HG02981 (cell line): ENCODE data around the gene KCND3.

ENCODE experiments used
- ATAC-seq: cut with Tn5 transposase; IDR thresholded peaks from one replicate; pipeline ENCODE4 v1.9.1; 2021; ENCODE audit warnings: mild to moderate bottlenecking, moderate library complexity; ENCODE audit not compliant: unreplicated experiment

The KCND3 gene

GRCh38 chr1:111988743-111989453 lies 570 bp downstream of the KCND3 start:
- no peak for ATAC-seq

- no peak for ATAC-seq
These were observed 1.1 kb downstream of the KCND3 start for GRCh38 chr1:111988377-111988742.

GRCh38 chr1:111987502-111987901 lies 2.0 kb downstream of the KCND3 start:
- ATAC-seq, result no peak

DNA sequence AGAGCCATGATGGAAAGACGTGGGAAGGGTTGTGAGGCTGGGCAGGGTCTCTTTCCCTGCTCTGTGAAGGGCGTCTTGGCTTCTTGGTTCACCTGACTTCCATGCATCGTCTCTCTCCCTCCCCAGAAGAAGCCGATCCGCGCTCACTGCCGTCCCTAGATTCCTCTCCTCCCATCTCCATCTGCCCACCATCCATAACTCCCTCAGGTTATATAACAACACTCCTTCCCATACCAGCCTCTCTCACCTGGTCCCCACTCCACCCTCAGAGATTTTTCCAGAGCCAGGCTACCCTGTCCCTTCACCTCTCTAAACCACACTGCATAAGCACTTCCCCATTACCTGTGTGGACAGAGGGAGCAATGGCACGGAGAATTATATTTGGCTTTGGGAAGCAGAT lies 6.0 kb downstream of the KCND3 start:
- ATAC-seq, result no peak

DNA sequence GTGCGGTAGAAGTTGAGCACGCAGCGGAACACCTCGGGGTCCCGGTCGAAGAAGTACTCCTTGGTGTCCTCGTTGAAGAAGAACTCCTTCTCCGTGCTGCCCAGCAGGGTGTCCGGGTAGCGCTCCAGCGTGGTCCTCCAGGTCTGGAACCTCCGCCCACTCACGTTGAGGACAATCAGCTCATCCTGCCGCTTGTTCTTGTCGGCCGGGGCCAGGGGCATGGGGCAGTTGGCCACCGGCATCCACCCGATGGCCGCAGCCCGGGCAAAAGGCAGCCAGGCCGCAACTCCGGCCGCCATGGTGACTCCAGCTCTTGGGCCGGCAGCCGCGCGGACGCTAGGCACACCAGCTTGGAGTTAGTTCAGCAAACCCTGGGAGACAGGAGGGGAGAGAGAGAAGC lies 7.0 kb downstream of the KCND3 start:
- ATAC-seq, result no peak

GRCh38 chr1:111981871-111982270 lies 7.6 kb downstream of the KCND3 start:
- ATAC-seq, result no peak

DNA sequence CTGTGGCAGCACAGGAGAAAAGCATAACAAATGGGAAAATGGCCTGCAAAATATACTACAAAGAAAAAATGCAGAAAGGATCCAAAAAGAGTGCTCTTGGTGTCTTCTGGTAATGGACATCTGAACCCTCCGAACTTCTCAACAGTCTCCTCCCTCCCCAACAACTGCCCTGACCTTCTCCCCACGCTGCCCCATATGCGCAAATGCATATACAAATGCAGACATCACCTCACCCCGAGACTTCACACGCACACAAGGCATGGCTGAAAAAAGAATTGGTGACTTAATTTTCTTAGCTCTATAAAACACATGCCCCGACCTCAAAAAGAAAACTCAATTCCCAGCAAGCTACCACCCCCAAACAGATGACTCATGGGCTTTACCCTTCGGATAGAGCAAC lies 8.4 kb downstream of the KCND3 start:
- no peak for ATAC-seq

- ATAC-seq, result no peak
These were observed 8.8 kb downstream of the KCND3 start for GRCh38 chr1:111980686-111981085.

DNA sequence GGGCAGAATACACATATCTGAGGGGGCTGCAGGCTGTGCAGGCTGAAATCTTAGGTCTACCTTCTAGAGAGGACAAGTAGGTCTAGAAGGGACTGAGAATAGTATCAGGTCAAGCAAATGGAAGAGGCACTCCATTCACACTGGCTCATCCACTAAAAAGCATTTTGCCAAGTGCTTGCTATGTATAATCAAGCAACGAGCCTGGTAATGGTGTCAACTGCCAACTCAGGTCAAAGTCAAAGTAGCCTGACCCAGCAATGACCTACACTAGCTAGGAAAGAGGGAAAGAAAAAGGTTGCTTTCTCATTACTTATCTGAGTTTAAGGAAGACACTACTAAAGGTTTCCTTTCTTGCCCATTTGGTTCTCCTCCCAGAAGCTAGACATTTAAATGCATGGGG lies 10.8 kb downstream of the KCND3 start:
- no peak for ATAC-seq

DNA sequence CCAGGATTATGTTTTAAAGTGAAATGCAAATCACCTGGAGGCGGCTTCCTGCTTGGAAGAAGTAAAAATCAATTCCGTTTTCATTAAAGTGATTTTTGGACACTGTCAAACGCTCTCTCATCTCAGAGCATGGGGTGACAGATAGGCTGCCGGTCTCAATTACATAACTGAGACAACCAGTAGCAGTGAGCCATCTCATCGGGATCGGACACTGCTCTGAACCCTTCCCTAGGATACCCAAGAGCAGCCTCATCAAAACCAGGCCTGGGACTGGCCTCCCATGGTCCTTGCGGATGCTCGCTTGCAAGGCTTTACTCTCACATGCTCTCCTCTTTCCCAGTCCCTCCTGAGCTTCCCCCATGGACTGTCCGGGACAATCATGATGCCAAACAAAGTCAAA lies 12.1 kb downstream of the KCND3 start:
- no peak for ATAC-seq

GRCh38 chr1:111976842-111977241 lies 12.6 kb downstream of the KCND3 start:
- ATAC-seq, result no peak

DNA sequence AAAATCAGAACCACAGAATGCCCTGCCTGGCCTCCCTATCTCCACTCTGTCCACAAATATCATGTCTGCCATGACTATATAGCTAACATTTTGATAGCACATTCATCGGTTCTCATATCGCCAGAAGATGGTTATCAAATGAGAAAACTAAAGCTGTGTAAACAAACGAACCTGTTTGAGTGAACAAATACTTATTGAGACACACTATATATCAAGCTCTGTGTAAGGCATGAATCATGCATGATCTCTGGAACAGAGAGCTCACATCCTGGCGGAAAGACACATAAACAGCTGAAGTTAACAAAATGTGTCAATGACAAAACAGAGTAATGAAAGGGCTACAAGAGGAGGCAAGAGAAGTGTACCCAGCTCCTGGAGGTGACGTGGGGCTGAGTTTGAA lies 13.1 kb downstream of the KCND3 start:
- no peak for ATAC-seq

DNA sequence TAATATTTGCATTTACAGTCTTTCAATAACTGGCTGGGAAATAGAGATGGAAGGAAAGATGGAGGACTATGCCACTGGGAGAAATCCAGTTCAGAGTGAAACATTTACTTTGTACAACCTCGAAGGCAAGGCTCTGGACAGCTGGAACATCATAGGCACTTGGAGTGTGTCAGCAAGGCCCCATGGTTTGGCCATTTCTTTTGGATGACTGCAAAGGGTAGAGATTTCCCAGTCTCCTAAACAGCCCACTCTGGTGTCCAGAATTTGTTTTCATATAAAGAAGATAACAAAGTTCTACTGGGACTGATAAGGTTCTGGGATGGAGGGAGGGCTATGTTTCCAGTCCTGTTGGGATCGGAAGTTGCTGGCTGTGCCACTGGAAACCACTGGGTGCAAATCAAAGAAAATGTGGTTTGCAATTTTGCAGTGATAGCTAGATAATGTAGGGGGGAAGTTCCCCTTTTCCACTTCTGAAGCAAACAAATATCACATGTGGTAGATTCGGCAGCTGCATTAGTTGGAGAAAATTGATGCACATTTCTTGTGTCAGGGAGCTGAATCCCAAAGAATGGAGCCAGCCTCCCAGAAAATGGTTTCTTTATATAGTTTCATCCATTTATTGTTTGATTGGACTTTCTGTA lies 16.2 kb downstream of the KCND3 start:
- ATAC-seq, result no peak

DNA sequence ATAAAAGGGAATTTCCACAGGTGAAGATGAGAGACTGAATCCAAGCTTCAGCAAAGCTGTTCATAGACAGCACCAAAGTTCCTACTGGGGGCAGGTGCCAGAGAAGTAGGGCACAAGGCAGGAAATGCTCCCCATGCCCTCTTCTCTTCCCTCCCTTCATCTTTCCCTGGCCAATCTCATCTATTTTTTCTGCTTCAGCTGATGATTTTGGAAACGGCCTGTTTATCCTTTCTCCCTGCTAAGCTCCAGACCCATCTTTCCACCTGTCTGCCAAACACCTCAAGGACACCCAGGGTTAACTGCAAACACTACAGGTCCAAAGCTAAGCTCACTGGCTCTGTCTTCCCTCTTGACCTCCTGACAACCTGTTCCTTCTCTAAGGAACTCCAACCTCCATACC lies 18.1 kb downstream of the KCND3 start:
- no peak for ATAC-seq

DNA sequence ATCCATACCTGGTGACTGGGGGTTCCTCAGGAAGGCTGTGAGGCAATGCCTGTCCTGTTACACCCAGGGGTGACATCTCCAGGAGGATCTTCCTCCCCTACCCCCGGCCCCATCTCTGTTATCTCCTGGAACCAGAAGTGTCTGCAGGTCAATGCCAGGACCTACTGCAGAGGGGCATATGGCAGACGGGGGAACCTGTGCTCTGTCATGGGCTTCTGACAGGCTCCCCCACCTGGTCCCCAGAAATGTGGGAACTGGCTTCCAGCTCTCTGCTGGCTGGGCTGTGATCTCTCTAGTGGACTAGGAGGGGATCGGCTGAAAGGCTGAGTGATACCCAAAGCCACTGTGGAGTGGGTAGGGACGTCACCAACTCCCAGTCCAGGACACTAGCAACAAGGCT lies 21.0 kb downstream of the KCND3 start:
- no peak for ATAC-seq

- ATAC-seq, result no peak
These were observed 21.6 kb downstream of the KCND3 start for GRCh38 chr1:111967886-111968285.

GRCh38 chr1:111967067-111967690 lies 22.3 kb downstream of the KCND3 start:
- ATAC-seq, result no peak

DNA sequence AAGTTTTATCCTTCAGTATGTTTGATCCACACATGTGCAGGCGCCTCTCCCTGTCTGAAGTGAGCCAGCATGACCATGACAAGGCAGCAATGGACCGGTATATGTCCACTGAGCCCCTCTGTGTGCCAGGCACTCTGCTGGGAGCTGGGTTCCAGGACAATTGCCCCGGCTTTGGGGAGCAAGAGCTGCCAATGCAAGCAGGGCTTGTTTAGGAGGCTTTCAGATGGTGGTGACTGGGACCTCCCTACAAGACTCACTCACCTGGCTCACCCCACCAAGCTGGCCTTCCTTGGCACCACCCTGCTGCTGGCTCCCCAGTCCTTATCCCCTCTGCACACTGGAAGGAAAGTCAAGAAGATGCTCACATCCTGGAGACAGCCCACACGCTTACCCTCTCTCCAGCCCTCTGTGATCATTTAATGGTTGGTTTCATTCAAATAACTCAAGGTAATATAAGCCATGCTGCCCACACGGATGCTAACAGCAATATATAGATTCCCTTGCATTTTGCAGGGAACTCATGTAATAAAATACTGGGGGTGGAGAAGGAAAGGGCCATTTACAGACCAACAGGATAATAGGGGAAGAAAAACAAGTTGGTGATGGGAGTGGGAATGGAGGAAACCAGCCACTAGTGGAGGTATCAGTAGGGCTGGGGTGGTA lies 23.6 kb downstream of the KCND3 start:
- no peak for ATAC-seq

- no peak for ATAC-seq
These were observed 25.3 kb downstream of the KCND3 start for GRCh38 chr1:111963985-111964738.

- ATAC-seq, result no peak
These were observed 27.5 kb downstream of the KCND3 start for GRCh38 chr1:111961773-111962565.
